K562 (cell line): ENCODE measurements around the gene MYB. TPM values are rescaled to one million over a fixed set of nuclear protein-coding genes. Genes with fewer than 3 reads are reported as not detected.

Experiments
- ARID4B ChIP-seq: sonication (generic); formaldehyde crosslinking; IDR thresholded peaks from 2 replicates; pipeline ENCODE4 v1.8.0; 2022; ENCODE audit warnings: mild to moderate bottlenecking, missing genetic modification reagents
- ATF2 ChIP-seq: sonication (generic); formaldehyde crosslinking; IDR thresholded peaks from 2 replicates; pipeline ENCODE4 v1.8.1; 2022; ENCODE audit warnings: missing genetic modification reagents
- BRCA1 ChIP-seq, 2 experiments: fragments of 450-650 bp in 1 of 2; sonication (generic) in 1 of 2; formaldehyde crosslinking in 1 of 2; IDR thresholded peaks; 2 replicates each; pipeline versions ENCODE4 v1.5.0 to v1.6.1; 2017 to 2020; ENCODE audit warnings: mild to moderate bottlenecking in 1 of 2, missing genetic modification reagents in 1 of 2
- BRF2 ChIP-seq: IDR thresholded peaks from 3 replicates; pipeline ENCODE4 v1.6.1; 2011; ENCODE audit warnings: borderline replicate concordance, mild to moderate bottlenecking; ENCODE audit not compliant: insufficient read length, insufficient read depth
- E2F1 ChIP-seq: sonication (generic); formaldehyde crosslinking; IDR thresholded peaks from 2 replicates; pipeline ENCODE4 v1.8.1; 2023; ENCODE audit warnings: mild to moderate bottlenecking, missing genetic modification reagents, moderate library complexity
- FOXJ2 ChIP-seq: fragments of 200-800 bp; sonication (Bioruptor generic); IDR thresholded peaks from 2 replicates; pipeline ENCODE4 v1.6.1; 2016; ENCODE audit warnings: missing genetic modification characterization, missing compliant biosample characterization
- ILF3 ChIP-seq: fragments of 450-650 bp; IDR thresholded peaks from 2 replicates; pipeline ENCODE4 v1.6.1; 2018; ENCODE audit warnings: antibody characterized with exemption, mild to moderate bottlenecking, moderate library complexity, borderline replicate concordance
- KDM1A ChIP-seq, 2 experiments: fragments of 450-650 bp; IDR thresholded peaks; 2 replicates each; pipeline ENCODE4 v1.6.1; 2016; ENCODE audit warnings: mild to moderate bottlenecking in 2 of 2
- KLF1 ChIP-seq: fragments of 450-650 bp; IDR thresholded peaks from 2 replicates; pipeline ENCODE4 v1.6.1; 2016; ENCODE audit warnings: missing genetic modification characterization, missing compliant biosample characterization
- MTF1 ChIP-seq: fragments of 250-450 bp; sonication (Bioruptor Pico); IDR thresholded peaks from 2 replicates; pipeline ENCODE4 v1.9.0; 2021; ENCODE audit warnings: moderate library complexity, mild to moderate bottlenecking, inconsistent platforms, borderline replicate concordance
- NEUROD1 ChIP-seq: fragments of 150-350 bp; IDR thresholded peaks from 2 replicates; pipeline ENCODE4 v1.6.1; 2014; ENCODE audit warnings: borderline replicate concordance, low read length, low read depth; ENCODE audit not compliant: partially characterized antibody
- RBM22 ChIP-seq: fragments of 200-400 bp; formaldehyde crosslinking; IDR thresholded peaks from 2 replicates; pipeline ENCODE4 v1.6.1; 2018; ENCODE audit warnings: low read length, low read depth; ENCODE audit not compliant: poor library complexity, severe bottlenecking
- RBM39 ChIP-seq: fragments of 200-400 bp; formaldehyde crosslinking; optimal IDR thresholded peaks from 2 replicates; pipeline ENCODE3; 2018; ENCODE audit warnings: low read depth, low read length
- SIN3B ChIP-seq: fragments of 450-650 bp; IDR thresholded peaks from 2 replicates; pipeline ENCODE4 v1.6.1; 2017; ENCODE audit warnings: low read depth, mild to moderate bottlenecking, moderate library complexity
- SRSF9 ChIP-seq: fragments of 200-400 bp; formaldehyde crosslinking; IDR thresholded peaks from 2 replicates; pipeline ENCODE4 v1.6.1; 2017; ENCODE audit warnings: low read depth, low read length, borderline replicate concordance
- TAF1 ChIP-seq: IDR thresholded peaks from 2 replicates; pipeline ENCODE4 v1.6.1; 2011; ENCODE audit warnings: mild to moderate bottlenecking, low read length, moderate library complexity; ENCODE audit not compliant: insufficient read depth, control insufficient read depth, severe bottlenecking; ENCODE audit errors: extremely low read depth
- TCF7L2 ChIP-seq: fragments of 150-350 bp; IDR thresholded peaks from 2 replicates; pipeline ENCODE4 v1.6.1; 2016; ENCODE audit warnings: low read depth, mild to moderate bottlenecking, low read length, moderate library complexity
- ZFX ChIP-seq: sonication (generic); formaldehyde crosslinking; IDR thresholded peaks from 2 replicates; pipeline ENCODE4 v1.8.0; 2022; ENCODE audit warnings: mild to moderate bottlenecking, missing genetic modification reagents, moderate library complexity
- ZSCAN29 ChIP-seq: fragments of 450-650 bp; IDR thresholded peaks from 2 replicates; pipeline ENCODE4 v1.6.1; 2017
- polyA plus RNA-seq, 8 experiments: library from polyadenylated mRNA; depleted of rRNA in 4 of 8; stranded (reverse) in 5 of 8; unstranded in 3 of 8; fragments of >200 nt; fragmentation: Nextera tagmentation in 2 of 8; fragmentation: Illumina TruSeq in 1 of 8; extraction: Ambion mirVana in 2 of 8; extraction: Trizol in 1 of 8; gene quantifications; 2 replicates each; pipeline versions ENCODE4 v1.2.1 to v1.2.3, GENCODE V29; 2011 to 2014; ENCODE audit warnings: inconsistent platforms in 1 of 8, missing spikeins in 1 of 8
- total RNA-seq, 7 experiments: library from RNA; depleted of rRNA in 6 of 7; stranded (reverse); fragments of >200 nt in 6 of 7; fragmentation: Illumina TruSeq in 2 of 7; extraction: Trizol in 2 of 7; gene quantifications; 2 replicates each; pipeline versions ENCODE4 v1.2.1 to v1.2.3, GENCODE V29; 2011 to 2021; ENCODE audit warnings: low replicate concordance in 1 of 7

The MYB gene
- total and polyA plus RNA-seq, 9 of the 15 experiments (the other 6 are each of a cell fraction or from before 2014, with no cell fraction given): 35.8 to 218 (median 140) TPM

GRCh38 chr6:135181333-135182070 lies 394 bp downstream of the MYB start (continued):
- no peak for TF ChIP-seq KLF1
- TF ChIP-seq ZSCAN29: no peak
- no peak for TF ChIP-seq FOXJ2 (tag)
- TF ChIP-seq SIN3B: no peak
- no peak for TF ChIP-seq ILF3
- no peak for TF ChIP-seq RBM22
- TF ChIP-seq ZFX: 0 out of 2 replicates have a peak, but pooled peaks have one; percentile 12
- no peak for TF ChIP-seq RBM39
- TF ChIP-seq TCF7L2: no peak
- TF ChIP-seq MTF1 (CRISPR knock-in tag): no peak
- TF ChIP-seq NEUROD1: no peak
- TF ChIP-seq ARID4B (CRISPR knock-in tag): peak; percentile 58; the same call in 1 of the 2 replicates
- no peak for TF ChIP-seq SRSF9
- peak; percentile 70 for TF ChIP-seq TAF1
- TF ChIP-seq BRCA1 (IDR thresholded peaks at IDR 0.05): no peak
- no peak for TF ChIP-seq BRCA1 (CRISPR knock-in tag; IDR thresholded peaks at IDR 0.05)
- TF ChIP-seq KDM1A (IDR thresholded peaks at IDR 0.05): 0 out of 4 replicates have a peak, but pooled peaks of 1 of the 2 experiments have one; percentile 11
- no peak for TF ChIP-seq E2F1 (CRISPR knock-in tag)
- TF ChIP-seq ATF2 (CRISPR knock-in tag): no peak
- no peak for TF ChIP-seq BRF2
